ENCODE measurements around the gene PLEKHG3.

The PLEKHG3 gene

DNA sequence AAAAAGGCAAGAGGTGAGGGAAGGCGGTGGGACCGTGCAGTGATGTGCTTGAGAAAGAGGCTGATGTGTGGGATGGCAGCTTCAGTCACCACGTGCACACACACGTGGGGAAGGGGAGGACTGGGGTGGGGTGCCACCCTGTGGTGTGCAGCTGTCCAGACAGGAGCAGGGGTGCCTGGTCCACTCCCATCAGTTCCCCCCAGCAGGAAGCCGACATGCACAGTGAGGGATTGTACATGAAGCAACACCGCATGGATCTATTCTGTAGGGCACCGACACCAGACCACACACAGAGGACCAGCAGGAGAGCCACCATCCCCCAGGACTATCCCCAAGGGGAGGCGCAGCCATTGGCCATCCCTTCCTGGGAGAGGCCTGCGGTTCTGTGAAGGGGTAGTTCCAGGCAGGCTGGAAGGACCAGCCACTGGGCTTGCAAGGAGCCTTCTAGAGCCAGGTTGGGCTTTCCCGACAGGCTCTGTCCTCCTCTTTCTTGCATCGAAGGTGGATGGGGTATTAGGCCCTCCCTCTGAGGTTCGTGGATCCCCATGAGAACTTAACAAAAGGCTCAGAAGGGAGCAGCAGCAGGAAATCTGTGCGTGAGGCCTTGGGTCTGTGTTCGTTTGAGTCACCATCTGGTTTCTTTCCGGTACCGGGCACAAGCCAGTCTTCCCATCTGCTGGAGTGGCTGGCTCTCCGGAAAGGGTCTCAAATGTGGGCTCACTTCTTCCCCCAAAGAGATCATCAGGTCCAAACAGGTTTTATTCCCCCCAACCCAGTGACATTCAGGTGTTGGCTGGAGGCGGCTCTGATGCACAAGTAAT lies 59.8 kb downstream of the PLEKHG3 start:
- DNase-seq (ENCODE audit: low read depth), result no peak

DNA sequence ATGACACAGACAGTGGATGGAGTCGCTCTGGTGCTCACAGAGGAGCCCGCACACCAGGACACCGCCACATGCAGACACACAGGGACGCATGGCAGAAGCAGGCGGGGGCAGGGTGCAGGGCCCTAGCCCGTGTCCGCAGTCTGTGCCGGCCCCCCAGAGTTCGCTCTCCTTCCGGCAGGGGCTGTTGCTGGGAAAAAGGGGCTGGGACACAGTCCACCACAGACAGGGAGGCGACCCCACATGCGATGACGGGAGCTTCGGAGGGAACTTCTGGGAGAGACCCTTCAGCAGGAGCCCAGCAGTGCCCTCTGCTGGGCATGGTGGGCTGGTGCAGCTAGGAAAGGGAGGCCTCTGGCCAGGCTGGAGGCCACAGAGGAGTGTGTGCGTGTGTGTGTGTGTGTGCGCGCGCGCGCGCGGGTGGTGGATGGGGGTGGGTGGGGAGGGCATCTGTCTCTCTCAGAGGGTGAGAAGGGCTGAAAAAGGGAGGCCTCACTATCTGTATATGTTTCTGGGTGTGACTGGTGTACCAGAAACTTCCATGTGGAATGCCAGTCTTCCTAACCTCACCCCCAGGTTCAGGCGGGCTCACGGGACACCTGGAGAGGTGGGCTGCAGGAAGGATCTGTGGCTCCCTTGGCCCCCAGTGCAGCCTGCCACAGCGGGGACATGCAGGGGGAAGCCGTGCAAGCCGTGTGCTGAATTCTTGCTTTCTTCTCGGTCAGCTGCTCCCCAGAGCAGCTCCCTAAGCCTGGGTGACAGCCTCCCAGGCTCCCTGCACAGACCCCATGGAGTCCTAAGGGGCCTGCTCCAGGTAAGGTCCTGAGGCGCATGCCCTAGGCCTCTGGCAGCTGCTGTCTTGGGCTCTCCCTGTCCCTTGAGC lies 60.7 kb downstream of the PLEKHG3 start:
- no peak for DNase-seq (ENCODE audit: low read depth)

DNA sequence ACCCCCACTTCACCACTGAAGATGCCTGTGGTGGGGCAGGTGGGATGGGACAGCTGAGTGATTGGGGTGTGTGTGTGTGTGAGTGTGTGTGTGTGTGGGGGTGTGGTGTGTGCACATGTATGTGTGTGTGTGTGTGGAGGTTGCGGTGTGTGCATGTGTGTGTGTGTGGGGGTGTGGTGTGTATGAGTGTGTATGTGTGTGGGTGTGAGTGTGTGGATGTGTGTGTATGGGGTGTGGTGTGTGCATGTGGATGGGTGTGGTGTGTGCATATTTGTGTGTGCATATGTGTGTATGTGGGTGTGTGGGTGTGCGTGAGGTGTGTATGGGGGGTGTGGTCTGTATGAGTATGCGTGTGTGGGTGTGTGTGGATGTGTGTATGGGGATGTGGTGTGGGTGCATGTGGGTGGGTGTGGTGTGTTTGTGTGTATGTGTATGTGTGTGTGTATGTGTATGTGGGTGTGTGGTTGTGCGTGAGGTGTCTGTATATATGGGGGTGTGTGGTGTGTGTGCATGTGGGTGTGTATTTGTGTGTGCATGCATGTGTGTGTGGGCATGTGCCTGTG lies 61.6 kb downstream of the PLEKHG3 start:
- DNase-seq (ENCODE audit: low read depth), result no peak

GRCh38 chr14:64766430-64767151 lies 62.4 kb downstream of the PLEKHG3 start:
- no peak for DNase-seq (ENCODE audit: low read depth)

- no peak for DNase-seq (ENCODE audit: low read depth)
Measured at GRCh38 chr14:64767215-64767964, 63.2 kb downstream of the PLEKHG3 start.

DNA sequence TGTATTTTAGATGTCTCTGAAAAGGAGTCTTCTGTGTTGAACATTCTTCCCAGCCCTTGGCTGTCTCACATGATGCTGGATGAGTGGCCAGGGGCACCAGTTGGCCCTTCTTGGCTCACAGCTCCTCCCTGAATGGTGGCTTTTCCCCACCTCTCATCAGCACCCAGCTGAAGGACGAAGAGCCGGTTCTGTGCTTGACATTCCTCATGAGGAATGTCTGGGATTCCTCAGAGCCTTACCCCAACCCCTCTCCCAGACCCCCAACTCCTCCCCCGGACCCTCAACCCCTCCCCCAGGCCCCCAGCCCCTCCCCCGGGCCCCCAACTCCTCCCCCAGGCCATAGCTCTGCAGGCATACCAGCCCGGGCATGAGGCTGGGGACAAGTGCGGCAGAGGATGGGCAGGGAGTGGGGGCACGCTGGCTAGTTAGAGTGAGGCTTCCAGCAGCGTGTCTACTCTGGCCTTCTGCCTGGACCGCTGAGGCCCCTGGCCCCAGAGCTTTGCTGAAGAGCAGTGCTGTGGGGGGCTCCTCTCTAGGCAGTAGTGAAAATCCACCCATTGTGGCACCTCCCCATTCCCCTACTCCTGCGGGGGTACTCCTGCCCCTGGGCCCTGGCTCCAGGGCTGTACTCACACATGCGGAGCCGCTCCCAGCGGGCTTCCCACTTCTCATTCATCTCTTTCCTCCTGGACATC lies 64.3 kb downstream of the PLEKHG3 start:
- no peak for DNase-seq (ENCODE audit: low read depth)

- DNase-seq (ENCODE audit: low read depth), result no peak
Measured at GRCh38 chr14:64769096-64770020, 65.1 kb downstream of the PLEKHG3 start.

DNA sequence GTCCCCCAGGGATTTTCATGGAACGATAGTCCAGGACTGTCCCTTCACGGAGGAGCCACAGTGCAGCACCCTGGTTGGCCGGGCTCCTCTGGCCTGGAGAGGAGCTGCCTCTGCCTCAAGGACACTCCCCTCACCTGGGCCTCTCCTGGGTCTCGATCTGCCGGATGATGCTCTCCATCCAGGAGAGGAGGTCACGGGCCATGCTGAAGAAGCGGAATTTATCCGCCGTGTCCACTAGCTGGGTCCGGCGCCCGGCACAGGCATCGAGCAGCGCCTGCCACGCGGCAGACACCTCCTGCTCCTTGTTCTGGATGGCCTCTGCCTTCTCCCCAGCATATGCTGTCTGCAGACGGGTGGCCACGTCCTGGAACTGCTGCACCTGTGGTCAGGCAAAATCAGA lies 66.5 kb downstream of the PLEKHG3 start:
- DNase-seq (ENCODE audit: low read depth), result no peak

DNA sequence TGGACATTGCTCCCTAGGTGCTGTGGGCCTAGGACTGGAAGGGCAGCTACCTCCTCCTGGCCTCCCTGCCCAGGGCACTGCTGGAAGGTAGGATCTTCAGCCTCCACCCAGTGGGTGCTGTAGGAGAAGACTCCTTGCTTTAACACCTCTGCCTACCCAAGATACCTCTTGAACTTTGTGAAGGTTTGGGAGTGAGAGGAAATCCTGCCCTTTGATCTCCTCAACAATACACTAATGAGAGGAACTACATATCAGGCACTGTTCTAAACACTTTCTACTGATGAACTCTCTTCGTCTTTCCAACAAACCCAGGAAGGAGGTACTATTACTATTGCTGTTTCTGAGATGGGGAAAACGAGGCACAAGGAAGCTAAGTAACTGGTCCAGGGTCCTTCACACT lies 66.9 kb downstream of the PLEKHG3 start:
- DNase-seq (ENCODE audit: low read depth), result no peak

- no peak for DNase-seq (ENCODE audit: low read depth)
Measured at GRCh38 chr14:64772397-64772950, 68.2 kb downstream of the PLEKHG3 start.

- no peak for DNase-seq (ENCODE audit: low read depth)
Measured at GRCh38 chr14:64773046-64773445, 68.8 kb downstream of the PLEKHG3 start.

GRCh38 chr14:64773577-64773976 lies 69.4 kb downstream of the PLEKHG3 start:
- no peak for DNase-seq (ENCODE audit: low read depth)

DNA sequence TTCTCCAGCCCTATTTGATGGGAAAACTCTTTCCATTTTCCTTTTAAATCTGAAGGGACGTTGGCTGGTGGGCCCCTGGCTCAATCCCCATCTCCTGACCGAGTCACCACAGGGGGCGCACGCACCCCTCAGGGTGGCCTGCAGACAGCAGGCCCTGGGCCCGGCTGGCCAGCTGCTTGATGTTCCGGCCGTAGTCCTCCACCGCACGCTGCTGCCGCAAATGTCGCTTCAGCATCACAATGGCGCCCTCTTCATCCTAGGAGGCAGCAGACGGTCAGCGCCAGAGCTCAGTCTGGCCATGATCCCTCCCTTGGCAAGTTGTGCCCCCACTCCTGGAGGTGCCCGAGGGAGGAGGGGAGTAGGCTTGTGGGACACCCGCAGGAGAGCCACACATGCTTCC lies 70.0 kb downstream of the PLEKHG3 start:
- no peak for DNase-seq (ENCODE audit: low read depth)

DNA sequence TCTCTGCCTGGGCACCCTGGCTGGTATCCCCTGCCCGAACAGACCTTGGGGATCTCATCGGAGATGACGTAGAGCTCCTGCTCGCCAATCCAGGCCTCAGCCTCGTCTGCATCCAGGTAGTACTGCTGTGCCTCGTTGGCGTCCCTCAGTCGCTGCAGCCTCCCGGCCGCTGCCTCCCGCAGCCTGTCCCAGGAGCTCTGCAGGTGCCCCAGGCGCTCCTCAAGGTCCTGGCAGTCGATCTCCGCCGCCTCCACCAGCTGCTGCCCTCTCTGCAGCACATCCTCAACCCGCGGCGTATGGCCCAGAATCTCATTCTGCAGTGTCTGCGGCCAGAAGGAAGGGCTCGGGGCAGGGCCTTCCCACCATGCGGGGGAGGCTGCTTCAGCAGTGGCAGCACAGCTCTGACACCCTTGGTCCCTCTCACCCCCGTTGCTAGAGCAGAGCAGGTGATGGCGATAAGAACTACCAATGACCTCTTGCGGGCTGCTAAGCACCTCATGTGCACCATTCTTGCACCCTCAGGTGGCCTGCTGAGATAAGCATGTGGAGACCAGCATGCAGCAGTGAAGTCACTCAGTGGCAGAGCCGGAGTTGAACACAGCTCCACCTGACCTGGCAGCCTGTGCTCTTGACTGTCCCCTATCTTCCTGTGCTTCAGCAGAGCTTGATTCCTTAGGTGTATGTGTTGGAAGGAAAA lies 71.0 kb downstream of the PLEKHG3 start:
- DNase-seq (ENCODE audit: low read depth), result no peak

- DNase-seq (ENCODE audit: low read depth), result no peak
Measured at GRCh38 chr14:64777461-64777860, 73.2 kb downstream of the PLEKHG3 start.

GRCh38 chr14:64778104-64778754 lies 74.0 kb downstream of the PLEKHG3 start:
- no peak for DNase-seq (ENCODE audit: low read depth)

DNA sequence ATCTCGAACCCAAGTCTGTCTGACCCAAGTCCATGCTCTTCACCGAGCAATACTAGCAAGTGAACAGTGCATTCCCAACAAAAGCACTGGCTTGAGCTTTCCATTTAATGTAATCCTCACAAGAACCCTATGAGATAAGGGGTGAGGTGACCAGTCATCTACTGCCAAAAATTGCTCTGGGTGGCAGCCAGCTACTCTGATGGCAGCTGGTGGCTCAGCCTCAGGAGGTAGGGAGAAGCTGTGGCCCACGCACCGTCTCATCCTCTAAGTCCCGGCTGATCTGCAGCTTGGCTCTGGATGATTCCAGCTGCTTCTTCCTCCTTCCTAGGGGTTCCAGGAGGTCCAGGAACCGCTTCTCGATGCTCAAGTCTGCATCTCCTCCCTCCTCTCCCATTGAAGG lies 75.2 kb downstream of the PLEKHG3 start:
- DNase-seq (ENCODE audit: low read depth), result no peak

DNA sequence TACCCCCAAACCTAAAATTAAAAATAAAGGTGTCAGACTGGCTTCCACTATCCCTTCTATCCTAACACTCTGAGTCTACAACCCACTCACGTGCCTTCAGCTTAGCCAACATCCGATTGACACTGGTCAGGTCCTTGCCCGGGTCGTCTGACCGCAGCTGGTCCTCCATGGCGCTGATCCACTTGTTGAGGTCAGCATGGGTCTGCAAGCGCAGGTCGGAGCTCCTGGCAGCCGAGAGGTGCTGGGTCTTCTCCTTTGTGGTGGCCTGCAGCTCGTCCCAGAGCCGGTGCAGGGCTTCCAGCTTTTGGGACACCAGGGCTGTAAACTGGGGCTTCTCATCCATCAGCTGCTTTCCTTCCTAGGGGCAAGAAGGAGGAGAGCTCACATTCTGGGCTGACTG lies 78.0 kb downstream of the PLEKHG3 start:
- DNase-seq (ENCODE audit: low read depth), result no peak
